ENCODE measurements around the gene CAMK1D.

DNA sequence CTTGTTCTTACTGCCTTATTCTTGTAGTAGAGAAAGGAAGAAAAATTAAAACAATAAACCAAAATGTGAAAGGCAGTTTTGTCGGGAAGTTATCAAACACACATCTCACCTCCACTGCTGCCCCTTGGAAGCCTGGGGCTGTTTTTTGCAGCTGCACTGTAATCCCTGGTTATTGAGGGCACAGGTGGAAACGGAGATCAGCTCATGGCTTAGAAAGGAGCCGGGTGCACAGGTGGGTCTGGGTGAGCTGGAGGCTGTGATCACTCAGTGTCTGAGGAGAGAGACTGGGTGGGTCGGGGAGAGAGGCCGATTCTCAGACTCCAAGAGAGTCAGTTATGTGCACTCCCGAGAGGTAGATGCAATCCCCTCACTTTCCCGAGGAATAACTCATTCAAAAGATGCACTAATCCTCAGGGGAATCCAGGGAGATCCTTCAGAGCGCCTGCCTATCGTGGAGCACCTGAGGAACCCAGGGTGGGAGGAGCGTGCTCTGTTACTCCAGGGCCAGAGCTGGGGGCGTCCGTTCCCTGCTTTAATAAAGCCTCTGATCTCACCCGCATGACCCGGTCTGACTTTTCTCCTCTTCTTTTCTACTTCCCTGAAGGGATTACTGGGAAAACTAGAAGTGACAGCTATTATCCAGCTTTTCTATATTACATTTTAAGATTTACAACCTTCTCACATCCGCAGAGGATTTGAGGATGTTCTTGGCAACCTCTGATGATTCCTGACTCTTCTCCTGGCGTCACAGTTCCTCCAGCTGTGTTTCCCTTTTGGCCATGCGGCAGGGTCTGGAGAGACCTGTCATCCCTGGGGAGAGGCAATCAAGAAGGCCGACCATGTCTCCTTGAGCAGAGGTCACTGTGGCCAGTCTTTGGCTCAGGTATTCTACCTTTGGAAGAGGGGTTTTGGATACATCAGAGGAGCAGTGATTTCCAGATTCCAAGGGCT, 82.1 kb downstream of the CAMK1D start:
- no peak for TF ChIP-seq EZH2phosphoT487 (IDR thresholded peaks at IDR 0.05; ENCODE audit: borderline replicate concordance, low read length)
- TF ChIP-seq, protein P1, sequence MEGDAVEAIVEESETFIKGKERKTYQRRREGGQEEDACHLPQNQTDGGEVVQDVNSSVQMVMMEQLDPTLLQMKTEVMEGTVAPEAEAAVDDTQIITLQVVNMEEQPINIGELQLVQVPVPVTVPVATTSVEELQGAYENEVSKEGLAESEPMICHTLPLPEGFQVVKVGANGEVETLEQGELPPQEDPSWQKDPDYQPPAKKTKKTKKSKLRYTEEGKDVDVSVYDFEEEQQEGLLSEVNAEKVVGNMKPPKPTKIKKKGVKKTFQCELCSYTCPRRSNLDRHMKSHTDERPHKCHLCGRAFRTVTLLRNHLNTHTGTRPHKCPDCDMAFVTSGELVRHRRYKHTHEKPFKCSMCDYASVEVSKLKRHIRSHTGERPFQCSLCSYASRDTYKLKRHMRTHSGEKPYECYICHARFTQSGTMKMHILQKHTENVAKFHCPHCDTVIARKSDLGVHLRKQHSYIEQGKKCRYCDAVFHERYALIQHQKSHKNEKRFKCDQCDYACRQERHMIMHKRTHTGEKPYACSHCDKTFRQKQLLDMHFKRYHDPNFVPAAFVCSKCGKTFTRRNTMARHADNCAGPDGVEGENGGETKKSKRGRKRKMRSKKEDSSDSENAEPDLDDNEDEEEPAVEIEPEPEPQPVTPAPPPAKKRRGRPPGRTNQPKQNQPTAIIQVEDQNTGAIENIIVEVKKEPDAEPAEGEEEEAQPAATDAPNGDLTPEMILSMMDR (IDR thresholded peaks at IDR 0.05; ENCODE audit: low read depth, low read length, poor library complexity, severe bottlenecking) = no peak

Data from DOHH2 (cell line).